Stomach smooth muscle (tissue), 2 donors: ENCODE data around the gene MED12L.

Experiments
- H3K27ac ChIP-seq: one replicate; pipeline ENCODE4 v1.7.0; 2013; ENCODE audit warnings: mild to moderate bottlenecking, low read length, inconsistent platforms
- H3K27me3 ChIP-seq, 2 donors: one replicate each; pipeline ENCODE4 v1.7.0; 2013; ENCODE audit warnings: low read length in 2 of 2; ENCODE audit not compliant: insufficient read depth in 2 of 2, control insufficient read depth in 1 of 2
- H3K36me3 ChIP-seq, 2 donors: one replicate each; pipeline ENCODE4 v1.7.0; 2013; ENCODE audit warnings: low read length in 2 of 2; ENCODE audit not compliant: control insufficient read depth in 2 of 2, insufficient read depth in 2 of 2
- H3K4me1 ChIP-seq: one replicate; pipeline ENCODE4 v1.7.0; 2013; ENCODE audit warnings: low read length; ENCODE audit not compliant: control insufficient read depth, insufficient read depth
- H3K4me3 ChIP-seq, 2 donors: one replicate each; pipeline ENCODE4 v1.7.0; 2013; ENCODE audit warnings: low read length in 2 of 2
- H3K9ac ChIP-seq, 2 donors: one replicate each; pipeline ENCODE4 v1.7.0; 2013; ENCODE audit warnings: low read length in 2 of 2, mild to moderate bottlenecking in 1 of 2
- H3K9me3 ChIP-seq, 2 donors: one replicate each; pipeline ENCODE4 v1.7.0; 2013; ENCODE audit warnings: low read length in 2 of 2; ENCODE audit not compliant: control insufficient read depth in 2 of 2
- donor health status: healthy.
- donor health status: Pancreatic carcinoma.

The MED12L gene

GRCh38 chr3:151178208-151178845 lies 92.9 kb downstream of the MED12L start:
- no peaks in the 10 kb centered on the region for H3K36me3 ChIP-seq
- no peak overlapping the region for H3K9ac ChIP-seq
- no peak overlapping the region for H3K27ac ChIP-seq
- no peaks in the 10 kb centered on the region for H3K9me3 ChIP-seq
- no peak overlapping the region for H3K4me3 ChIP-seq
- no peaks in the 10 kb centered on the region for H3K27me3 ChIP-seq
- H3K4me1 ChIP-seq = no peaks in the 10 kb centered on the region

GRCh38 chr3:151182349-151183079 lies 97.0 kb downstream of the MED12L start:
- H3K4me1 ChIP-seq = no peaks in the 10 kb centered on the region
- no peaks in the 10 kb centered on the region for H3K27me3 ChIP-seq
- H3K36me3 ChIP-seq = no peaks in the 10 kb centered on the region
- no peaks in the 10 kb centered on the region for H3K9me3 ChIP-seq
- H3K27ac ChIP-seq = no peak overlapping the region
- H3K4me3 ChIP-seq = no peak overlapping the region
- H3K9ac ChIP-seq = no peak overlapping the region

DNA sequence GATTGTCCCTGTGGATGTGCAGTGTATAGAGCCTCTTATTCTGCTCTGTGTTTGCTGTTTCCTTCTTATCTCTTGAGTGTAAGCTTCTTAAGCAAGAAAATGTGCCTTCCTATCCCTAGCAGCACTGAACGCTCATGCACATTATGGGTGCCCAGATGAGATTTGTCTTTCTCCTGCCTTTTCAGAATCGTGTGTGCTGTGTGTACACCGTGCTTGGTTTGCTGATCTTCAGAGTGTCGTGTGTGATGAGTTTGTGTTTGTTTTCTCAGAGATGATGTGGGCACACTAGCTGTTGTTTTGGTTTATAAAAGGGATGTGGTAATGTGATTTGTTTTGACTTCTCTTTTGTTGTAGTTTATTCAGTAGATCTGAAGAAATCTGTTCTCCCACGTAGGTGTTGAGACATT lies 97.8 kb downstream of the MED12L start:
- Histone ChIP-seq H3K4me1 (no peaks in the 10 kb centered on the region), H3K36me3 (no peaks in the 10 kb centered on the region), H3K9me3 (no peaks in the 10 kb centered on the region), H3K27ac (no peak overlapping the region), H3K4me3 (no peak overlapping the region), H3K27me3 (no peaks in the 10 kb centered on the region), H3K9ac (no peak overlapping the region)

- H3K36me3 ChIP-seq = peaks cover 0 to 2% of the 10 kb centered on the region in 2 donors
- H3K27me3 ChIP-seq = no peaks in the 10 kb centered on the region
- no peak overlapping the region for H3K4me3 ChIP-seq
- H3K9ac ChIP-seq = no peak overlapping the region
- no peaks in the 10 kb centered on the region for H3K9me3 ChIP-seq
- H3K27ac ChIP-seq = no peak overlapping the region
- H3K4me1 ChIP-seq = no peaks in the 10 kb centered on the region
Measured at GRCh38 chr3:151191095-151191494, 105.6 kb downstream of the MED12L start.

GRCh38 chr3:151192545-151192944 lies 107.1 kb downstream of the MED12L start:
- Histone ChIP-seq H3K9ac (no peak overlapping the region), H3K9me3 (no peaks in the 10 kb centered on the region), H3K27me3 (no peaks in the 10 kb centered on the region)

DNA sequence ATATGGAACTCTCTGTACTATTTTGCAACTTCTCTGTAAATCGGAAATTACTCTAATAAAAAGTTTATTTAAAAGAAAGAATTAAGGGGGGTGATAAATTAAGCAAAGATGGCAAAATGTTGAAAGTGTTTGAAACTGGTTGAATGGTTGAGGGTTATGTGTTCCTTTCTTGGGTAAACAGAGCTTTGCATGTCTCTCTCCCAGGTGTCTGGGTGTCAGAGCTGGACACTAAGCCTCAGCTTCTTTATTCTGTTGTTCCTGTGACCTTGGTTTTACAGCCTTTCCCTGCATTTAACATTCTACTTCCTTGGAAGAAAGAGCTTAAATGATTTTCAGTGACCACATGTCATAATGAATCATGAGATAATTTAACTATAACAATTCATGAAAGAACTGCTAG lies 110.4 kb downstream of the MED12L start:
- Histone ChIP-seq H3K4me3 (no peak overlapping the region), H3K9ac (no peak overlapping the region), H3K9me3 (no peaks in the 10 kb centered on the region)

More at GRCh38 chr3:151192545-151192944, 107.1 kb downstream of the MED12L start:
- Histone ChIP-seq H3K4me3 (no peak overlapping the region), H3K36me3 (peaks cover 0 to 2% of the 10 kb centered on the region in 2 donors), H3K4me1 (no peaks in the 10 kb centered on the region), H3K27ac (no peak overlapping the region)

DNA sequence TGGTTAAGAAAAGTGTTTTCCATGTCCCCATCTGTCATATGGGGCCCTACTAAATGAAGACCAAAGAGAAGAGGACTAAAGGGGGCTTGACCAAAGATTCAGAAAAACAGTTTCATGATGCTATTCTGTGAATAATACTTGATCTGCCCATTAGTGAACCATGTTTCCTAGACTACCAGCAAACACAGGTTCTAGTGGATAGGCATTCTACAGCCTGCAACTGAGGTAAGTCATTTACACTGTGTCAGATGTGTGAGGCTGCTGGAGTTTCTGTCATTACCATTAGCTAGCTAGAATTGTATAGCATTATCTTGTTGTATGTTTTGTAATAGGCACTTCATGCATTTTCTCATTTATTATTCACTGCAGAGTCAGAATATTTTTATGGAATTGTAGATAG lies 111.0 kb downstream of the MED12L start:
- no peaks in the 10 kb centered on the region for H3K4me1 ChIP-seq
- no peaks in the 10 kb centered on the region for H3K36me3 ChIP-seq
- no peak overlapping the region for H3K4me3 ChIP-seq
- H3K27ac ChIP-seq = no peak overlapping the region
- H3K27me3 ChIP-seq = no peaks in the 10 kb centered on the region
- H3K9me3 ChIP-seq = no peaks in the 10 kb centered on the region
- no peak overlapping the region for H3K9ac ChIP-seq

More for the DNA sequence above, 110.4 kb downstream of the MED12L start:
- Histone ChIP-seq H3K27me3 (no peaks in the 10 kb centered on the region), H3K36me3 (no peaks in the 10 kb centered on the region), H3K27ac (no peak overlapping the region), H3K4me1 (no peaks in the 10 kb centered on the region)

- Histone ChIP-seq H3K36me3 (no peaks in the 10 kb centered on the region), H3K27ac (no peak overlapping the region), H3K9me3 (no peaks in the 10 kb centered on the region), H3K4me1 (no peaks in the 10 kb centered on the region), H3K27me3 (no peaks in the 10 kb centered on the region), H3K9ac (no peak overlapping the region), H3K4me3 (no peak overlapping the region)
Measured at GRCh38 chr3:151197228-151197627, 111.8 kb downstream of the MED12L start.

DNA sequence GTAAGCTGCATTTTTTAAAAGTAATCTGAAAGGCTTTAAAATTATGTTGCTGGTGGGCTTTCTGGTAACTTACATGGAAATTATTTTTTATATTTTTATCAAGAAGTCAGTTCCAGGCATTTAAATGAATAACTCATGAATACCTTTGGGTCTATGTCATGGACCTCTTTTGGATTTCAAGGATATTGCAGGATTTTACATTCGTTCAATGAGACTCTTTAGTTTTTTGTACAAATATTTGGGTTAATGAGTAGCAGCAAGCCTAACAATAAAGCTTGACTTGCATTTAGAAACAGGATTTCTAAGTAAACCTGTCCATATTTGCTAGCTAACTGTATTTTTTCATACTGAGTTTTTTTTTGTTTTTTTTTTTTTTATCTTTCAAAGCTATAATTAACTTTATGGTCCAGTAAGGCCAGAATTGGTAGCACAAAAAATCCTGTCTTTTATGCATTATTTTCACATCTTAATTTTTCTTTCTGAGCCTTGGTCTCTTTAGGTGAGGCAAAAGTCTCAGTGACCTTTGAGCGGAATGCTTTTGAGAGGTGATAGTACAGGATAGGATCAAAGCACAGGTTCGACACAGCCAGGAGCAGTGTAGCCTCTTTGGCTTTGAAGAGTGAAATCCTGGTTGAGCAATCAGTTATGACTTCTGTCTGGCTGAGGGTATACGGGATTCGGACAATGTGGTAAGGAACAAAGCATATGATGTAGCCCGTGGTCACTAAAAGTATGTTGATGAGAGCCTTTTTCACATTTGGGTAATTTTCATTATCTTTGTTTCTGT lies 112.7 kb downstream of the MED12L start:
- no peaks in the 10 kb centered on the region for H3K4me1 ChIP-seq
- H3K9ac ChIP-seq = no peak overlapping the region
- H3K27me3 ChIP-seq = no peaks in the 10 kb centered on the region
- no peak overlapping the region for H3K4me3 ChIP-seq
- no peaks in the 10 kb centered on the region for H3K9me3 ChIP-seq
- H3K27ac ChIP-seq = no peak overlapping the region
- H3K36me3 ChIP-seq = no peaks in the 10 kb centered on the region

DNA sequence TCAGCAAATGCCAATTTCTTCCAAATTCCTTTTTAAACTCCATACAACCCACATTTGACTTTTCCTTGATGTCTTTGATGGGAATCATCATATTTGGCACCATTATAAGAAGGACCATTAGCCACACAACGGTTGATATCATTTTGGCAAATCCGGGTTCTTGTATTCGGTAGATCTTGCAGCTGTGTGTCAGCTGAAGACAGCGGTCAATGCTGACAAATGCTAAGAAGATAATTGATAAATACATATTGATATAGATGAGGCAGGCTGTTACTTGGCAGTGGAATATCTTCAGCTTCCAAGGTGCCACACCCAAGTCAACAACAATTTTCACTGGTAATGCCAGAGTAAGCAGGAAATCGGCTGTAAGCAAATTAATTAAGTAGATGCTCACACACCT lies 113.4 kb downstream of the MED12L start:
- no peak overlapping the region for H3K27ac ChIP-seq
- no peak overlapping the region for H3K4me3 ChIP-seq
- no peak overlapping the region for H3K9ac ChIP-seq
- no peaks in the 10 kb centered on the region for H3K36me3 ChIP-seq
- H3K9me3 ChIP-seq = no peaks in the 10 kb centered on the region
- H3K4me1 ChIP-seq = no peaks in the 10 kb centered on the region
- no peaks in the 10 kb centered on the region for H3K27me3 ChIP-seq
